HUDEP-2 (cell line): ENCODE results near the gene NFKB2.
A peak's percentile ranks its signal among the peaks of the same experiment; 100 is the strongest.

Source experiments
- DNase-seq, 76 experiments: peaks; one replicate each; lab custom pipeline; 2025; ENCODE audit not compliant: unreplicated experiment in 76 of 76; lab: John Stamatoyannopoulos, UW

NFKB2 gene

DNA sequence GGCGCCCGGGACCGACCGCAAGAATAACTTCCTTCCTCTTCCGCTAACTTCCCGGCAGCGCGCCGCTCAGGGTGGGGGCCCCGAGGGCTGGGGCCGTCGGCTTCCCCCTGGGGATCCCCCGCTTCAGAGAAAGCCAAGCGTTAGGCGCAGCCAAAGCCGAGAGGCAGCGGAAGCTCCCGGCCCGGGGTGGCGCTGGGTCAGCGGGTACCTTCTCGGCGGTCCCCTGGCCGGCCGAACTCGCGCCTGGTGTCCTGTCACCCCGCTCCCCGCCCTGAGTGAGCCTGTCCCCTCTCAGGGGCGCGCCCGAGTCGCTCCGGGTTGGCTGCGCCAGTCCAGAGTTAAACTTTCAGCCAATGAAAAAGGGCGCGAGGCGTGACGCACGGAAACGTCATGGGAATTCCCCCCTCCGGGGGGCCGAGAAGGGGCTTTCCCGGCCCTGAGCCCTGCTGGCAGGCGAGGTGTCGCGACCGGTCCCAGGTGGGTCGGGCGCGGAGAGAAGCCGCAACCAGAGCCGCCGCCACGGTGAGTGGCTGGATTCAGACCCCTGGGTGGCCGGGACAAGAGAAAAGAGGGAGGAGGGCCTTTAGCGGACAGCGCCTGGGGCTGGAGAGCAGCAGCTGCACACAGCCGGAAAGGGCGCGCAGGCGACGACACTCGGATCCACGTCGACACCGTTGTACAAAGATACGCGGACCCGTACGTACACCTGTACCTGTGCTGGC lies 1.3 kb upstream of the NFKB2 start:
- peak in 74 of 76 experiments; percentile 22 to 99 (median 84) for DNase-seq

GRCh38 chr10:102394801-102395399 lies 605 bp upstream of the NFKB2 start:
- DNase-seq = no peak

GRCh38 chr10:102396317-102396650 lies 779 bp downstream of the NFKB2 start:
- no peak for DNase-seq

DNA sequence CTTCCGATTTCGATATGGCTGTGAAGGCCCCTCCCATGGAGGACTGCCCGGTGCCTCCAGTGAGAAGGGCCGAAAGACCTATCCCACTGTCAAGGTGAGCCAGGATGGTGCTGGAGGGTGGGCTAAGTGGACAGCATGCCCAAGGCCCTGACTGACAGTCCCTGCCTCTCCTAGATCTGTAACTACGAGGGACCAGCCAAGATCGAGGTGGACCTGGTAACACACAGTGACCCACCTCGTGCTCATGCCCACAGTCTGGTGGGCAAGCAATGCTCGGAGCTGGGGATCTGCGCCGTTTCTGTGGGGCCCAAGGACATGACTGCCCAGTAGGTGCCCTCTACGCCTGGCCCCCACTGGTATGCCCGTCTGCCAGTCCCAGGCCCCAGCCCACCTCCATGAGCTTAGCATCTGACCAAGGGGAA lies 1.2 kb downstream of the NFKB2 start:
- no peak for DNase-seq

DNA sequence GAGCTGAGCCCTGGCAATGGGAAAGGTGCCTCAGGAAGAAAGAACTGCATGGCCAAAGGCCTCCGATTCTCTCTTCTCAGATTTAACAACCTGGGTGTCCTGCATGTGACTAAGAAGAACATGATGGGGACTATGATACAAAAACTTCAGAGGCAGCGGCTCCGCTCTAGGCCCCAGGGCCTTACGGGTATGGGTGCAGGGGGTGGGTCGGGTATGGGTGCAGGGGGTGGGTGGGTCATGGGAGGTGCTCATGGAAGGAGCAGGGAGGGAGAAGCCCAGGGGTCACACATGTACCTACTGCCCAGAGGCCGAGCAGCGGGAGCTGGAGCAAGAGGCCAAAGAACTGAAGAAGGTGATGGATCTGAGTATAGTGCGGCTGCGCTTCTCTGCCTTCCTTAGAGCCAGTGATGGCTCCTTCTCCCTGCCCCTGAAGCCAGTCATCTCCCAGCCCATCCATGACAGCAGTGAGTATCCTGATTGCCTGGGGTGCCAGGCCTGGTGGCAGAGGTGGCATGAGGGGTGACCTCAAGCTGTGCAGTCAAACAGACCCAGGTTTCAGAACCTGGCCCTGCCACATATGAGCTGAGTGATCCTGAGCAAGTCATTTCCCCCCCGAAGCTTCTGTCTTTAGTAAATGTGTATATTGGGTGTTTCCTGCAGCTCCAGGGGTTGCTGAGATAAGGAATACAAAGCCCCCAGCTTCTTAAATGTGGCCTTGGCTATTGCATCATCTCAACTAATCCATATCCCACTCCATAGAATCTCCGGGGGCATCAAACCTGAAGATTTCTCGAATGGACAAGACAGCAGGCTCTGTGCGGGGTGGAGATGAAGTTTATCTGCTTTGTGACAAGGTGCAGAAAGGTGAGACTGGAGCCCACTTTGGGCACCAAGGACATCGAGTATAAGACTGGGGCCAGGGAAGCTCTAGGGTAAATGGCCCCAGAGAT lies 2.0 kb downstream of the NFKB2 start:
- DNase-seq = no peak

DNA sequence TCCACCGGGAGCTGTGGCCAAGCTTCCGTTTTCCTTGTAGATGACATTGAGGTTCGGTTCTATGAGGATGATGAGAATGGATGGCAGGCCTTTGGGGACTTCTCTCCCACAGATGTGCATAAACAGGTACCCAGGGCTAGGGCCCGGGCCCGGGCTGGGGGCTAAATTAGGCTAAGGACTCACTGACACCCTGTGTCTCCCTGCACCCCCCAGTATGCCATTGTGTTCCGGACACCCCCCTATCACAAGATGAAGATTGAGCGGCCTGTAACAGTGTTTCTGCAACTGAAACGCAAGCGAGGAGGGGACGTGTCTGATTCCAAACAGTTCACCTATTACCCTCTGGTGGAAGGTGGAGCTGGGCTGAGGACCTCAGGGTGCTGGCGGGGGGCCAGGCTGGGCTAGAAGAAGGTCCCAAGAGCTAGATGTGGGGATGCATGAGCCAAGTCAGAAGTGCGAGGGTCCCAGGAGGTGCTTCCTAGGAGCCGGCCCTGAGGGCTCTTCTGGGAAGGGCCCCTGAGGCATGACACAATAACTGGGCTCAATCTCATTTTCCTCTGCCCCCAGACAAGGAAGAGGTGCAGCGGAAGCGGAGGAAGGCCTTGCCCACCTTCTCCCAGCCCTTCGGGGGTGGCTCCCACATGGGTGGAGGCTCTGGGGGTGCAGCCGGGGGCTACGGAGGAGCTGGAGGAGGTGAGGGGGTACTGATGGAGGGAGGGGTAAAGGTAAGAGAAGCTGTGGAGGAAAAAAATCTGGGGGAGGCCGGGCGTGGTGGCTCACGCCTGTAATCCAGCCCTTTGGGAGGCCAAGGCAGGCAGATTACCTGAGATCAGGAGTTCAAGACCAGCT lies 2.9 kb downstream of the NFKB2 start:
- no peak for DNase-seq

DNA sequence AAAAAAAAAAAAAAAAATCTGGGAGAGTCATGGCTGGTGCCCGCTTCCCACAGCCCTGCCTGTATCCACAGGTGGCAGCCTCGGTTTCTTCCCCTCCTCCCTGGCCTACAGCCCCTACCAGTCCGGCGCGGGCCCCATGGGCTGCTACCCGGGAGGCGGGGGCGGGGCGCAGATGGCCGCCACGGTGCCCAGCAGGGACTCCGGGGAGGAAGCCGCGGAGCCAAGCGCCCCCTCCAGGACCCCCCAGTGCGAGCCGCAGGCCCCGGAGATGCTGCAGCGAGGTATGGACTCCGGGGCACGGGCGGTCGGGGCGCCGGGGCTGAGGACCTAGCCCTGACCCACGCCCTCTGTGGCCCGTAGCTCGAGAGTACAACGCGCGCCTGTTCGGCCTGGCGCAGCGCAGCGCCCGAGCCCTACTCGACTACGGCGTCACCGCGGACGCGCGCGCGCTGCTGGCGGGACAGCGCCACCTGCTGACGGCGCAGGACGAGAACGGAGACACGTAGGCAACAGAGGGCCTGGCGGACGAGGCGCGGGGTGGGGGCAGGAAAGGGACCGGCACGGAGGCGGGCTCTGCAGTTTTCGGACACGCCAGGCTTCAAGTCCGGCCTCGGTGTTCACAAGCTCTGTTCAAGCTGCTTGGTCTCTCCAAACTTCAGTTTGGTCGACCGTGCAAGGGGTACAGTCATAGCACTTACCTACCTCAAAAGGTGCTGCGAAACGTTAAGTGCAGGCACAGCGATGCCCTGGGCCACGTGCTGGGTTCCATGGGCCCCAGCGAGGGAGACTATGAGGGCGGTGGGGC lies 3.9 kb downstream of the NFKB2 start:
- DNase-seq = peak in 73 of 76 experiments; percentile 16 to 90 (median 74)

DNA sequence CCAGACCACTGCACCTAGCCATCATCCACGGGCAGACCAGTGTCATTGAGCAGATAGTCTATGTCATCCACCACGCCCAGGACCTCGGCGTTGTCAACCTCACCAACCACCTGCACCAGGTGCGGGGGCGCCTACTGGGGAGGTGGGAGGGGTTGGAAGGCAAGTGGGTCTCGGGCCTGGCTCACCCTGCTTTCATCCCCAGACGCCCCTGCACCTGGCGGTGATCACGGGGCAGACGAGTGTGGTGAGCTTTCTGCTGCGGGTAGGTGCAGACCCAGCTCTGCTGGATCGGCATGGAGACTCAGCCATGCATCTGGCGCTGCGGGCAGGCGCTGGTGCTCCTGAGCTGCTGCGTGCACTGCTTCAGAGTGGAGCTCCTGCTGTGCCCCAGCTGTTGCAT lies 4.6 kb downstream of the NFKB2 start:
- no peak for DNase-seq

GRCh38 chr10:102400598-102401341 lies 5.3 kb downstream of the NFKB2 start:
- no peak for DNase-seq

DNA sequence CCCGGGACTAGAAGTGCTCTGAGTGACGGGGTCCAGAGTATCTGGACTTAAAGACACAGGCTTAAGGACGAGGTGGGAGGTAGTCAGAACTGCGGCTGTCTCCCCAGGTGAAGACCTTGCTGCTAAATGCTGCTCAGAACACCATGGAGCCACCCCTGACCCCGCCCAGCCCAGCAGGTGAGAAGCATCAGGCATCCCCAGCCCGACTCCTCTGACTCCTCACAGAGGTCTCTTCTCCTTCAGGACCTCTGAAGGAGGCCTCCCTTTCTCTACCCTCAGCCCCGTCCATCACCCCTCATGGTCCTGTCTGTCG lies 5.8 kb downstream of the NFKB2 start:
- DNase-seq = no peak

DNA sequence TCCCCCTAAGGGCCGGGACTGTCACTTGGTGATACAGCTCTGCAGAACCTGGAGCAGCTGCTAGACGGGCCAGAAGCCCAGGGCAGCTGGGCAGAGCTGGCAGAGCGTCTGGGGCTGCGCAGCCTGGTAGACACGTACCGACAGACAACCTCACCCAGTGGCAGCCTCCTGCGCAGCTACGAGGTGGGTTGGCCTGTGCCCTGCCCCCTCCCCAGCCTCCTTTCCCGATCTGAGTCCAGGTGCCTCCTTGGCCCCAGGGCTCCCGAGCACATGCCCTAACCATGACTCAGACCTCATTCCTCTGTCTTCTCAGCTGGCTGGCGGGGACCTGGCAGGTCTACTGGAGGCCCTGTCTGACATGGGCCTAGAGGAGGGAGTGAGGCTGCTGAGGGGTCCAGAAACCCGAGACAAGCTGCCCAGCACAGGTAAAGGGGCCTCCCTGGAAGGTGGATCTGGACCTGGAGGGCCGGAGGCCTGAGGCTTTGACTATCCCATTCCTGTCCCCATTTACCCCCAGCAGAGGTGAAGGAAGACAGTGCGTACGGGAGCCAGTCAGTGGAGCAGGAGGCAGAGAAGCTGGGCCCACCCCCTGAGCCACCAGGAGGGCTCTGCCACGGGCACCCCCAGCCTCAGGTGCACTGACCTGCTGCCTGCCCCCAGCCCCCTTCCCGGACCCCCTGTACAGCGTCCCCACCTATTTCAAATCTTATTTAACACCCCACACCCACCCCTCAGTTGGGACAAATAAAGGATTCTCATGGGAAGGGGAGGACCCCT lies 6.4 kb downstream of the NFKB2 start:
- DNase-seq = no peak

DNA sequence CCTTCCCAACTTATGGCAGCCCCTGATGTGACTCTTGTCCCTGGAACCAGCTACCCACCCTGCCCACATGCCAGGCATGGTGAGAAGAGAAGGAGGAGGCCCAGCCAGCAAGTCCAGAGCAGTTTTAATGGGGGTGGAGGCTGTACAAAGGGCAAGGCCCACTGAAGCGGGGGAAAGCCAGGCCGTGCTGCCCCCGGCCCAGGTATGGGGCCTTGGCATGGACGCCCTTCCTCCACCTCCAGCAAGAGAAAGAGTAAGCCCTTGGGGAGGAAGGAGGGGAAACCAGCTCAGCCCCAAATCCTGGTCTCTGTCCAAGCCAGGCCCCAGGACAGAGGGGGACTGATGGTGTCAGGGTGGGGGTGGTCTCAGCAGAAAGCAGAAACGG lies 7.0 kb downstream of the NFKB2 start:
- DNase-seq = no peak

DNA sequence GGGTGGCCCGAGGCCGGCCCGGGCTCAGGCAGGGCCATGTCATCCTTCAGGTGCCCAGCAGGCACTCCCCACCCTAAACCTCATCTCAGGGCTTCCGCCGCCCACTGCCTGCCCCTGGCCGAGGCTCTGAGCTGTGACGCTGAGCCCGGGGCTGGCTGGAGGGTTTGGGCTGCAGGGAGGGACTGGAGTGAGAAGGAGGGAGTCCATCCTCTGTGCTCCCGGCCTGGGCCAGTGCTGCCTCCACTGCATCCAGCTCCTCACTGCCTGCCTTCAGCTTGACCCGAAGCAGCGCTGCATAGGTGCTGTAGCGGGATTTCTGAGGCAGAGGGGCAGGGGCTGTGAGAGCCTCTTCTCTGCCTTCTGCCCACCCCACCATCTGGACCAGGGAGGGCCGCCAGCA lies 7.6 kb downstream of the NFKB2 start:
- no peak for DNase-seq

GRCh38 chr10:102404361-102405107 lies 9.0 kb downstream of the NFKB2 start:
- no peak for DNase-seq

GRCh38 chr10:102405108-102405571 lies 9.6 kb downstream of the NFKB2 start:
- DNase-seq = no peak

- no peak for DNase-seq
These were observed 10.1 kb downstream of the NFKB2 start for GRCh38 chr10:102405632-102406031.

DNA sequence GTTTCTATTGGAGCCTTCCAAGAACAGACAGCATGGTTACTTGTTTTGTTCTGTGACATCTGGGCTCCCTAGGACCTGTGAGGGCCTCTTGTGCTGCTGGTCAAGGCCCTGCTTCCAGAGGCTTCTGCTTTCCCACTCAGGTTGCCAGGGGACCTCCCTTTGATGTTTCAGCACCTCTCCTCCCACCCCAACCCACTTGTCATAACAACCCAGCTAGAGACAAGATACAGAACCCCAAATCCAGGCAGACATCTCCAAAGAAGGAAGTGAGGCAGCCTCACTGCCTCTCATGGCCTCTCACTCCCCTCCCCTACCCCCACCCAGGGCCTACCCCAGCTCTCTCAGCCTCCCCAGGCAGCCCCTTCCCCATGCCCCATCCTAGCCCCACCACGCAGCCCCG lies 11.3 kb downstream of the NFKB2 start:
- DNase-seq = no peak
